HG03025 (cell line): ENCODE data around the gene PASD1.

Experiments
- ATAC-seq: cut with Tn5 transposase; IDR thresholded peaks from one replicate; pipeline ENCODE4 v1.9.1; 2021; ENCODE audit warnings: mild to moderate bottlenecking, moderate library complexity; ENCODE audit not compliant: unreplicated experiment, low FRiP score

Gene PASD1

DNA sequence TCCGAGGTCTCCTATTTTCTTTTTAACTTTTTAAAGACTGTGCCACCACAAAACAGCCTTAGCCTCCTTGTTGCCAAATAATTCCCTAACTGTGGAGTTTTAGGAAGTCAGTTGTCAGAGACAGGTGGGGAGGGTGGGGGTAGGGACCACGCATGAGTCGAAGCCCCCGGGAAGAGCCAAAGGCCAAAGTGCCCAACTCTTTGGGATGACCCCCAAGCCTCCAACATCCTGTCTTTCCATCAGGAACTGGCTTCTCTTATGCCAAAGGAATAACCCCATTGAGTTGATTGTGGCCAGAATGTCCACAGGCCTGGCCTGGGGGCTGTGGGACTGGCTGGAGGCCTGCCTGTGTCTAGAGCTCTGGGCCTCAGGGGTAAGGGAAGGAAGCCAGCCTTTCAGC lies 137.6 kb downstream of the PASD1 start:
- ATAC-seq = no peak

DNA sequence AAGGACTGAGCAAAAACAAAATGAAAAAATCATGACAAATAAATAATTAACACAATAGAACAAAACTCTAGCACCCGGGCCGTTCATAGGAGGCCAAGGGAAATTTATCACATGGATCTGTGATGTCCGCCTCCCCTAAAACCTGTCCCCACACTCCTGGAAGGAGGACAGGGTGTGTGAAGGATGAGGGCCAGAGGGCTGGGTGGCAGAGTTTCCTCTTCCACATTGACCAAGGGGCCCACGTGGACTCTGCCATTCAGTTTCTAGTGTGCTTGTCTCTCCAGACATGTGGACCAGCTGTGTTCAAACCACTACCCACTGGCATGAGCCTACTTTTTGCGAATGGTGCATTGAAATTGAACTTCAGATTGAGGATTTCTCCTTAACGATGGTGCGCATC lies 138.1 kb downstream of the PASD1 start:
- ATAC-seq = no peak

- no peak for ATAC-seq
Observed at GRCh38 chrX:151702026-151702714, 138.7 kb downstream of the PASD1 start.

DNA sequence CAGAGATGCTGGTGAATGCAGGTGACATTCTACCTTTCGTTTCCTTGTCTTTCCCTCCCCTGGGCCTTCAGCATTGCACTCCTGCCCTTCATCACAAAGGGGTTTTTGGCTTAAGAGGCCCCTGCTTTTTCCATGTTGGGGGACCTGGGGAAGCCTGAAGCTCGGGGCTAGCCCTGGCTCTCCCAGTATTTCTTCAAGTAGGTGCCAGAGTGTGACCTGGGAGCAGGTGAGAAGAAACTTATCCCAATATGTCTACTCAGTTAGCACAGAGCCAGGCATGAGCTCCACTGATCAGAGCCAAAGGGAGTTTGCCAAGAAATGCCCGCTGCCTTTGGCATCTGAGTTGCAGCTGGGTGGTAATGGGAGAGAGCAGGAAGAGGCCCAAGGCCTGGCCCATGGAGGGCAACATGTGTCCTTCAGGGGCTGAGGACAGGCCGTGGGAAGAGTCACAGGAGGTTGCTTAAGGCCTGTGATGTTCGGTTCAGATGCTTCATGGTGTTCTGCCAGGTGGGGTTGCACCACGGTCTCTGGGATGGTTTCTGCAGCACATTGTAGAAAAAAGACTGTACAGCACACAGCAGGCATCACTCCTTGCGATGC lies 139.4 kb downstream of the PASD1 start:
- no peak for ATAC-seq

DNA sequence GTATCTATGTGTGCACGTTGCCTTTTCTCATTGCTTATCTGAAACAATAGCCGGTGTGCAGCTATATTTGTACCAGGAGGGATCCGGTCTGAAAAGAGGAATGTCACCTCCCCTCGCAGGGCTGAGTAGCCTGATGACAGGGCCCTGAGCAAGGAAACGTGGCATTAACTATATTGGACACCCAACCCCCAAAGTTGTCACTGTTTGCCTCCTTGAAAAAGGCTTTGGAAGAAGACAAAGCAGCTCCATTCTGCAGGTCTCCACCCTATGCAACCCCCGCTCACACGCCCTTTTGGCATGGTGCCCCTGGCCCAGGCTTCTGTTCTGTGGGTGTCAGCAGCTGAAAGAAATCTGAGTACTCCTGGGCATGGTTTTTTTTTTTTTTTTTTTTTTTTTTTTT lies 140.0 kb downstream of the PASD1 start:
- ATAC-seq = no peak

DNA sequence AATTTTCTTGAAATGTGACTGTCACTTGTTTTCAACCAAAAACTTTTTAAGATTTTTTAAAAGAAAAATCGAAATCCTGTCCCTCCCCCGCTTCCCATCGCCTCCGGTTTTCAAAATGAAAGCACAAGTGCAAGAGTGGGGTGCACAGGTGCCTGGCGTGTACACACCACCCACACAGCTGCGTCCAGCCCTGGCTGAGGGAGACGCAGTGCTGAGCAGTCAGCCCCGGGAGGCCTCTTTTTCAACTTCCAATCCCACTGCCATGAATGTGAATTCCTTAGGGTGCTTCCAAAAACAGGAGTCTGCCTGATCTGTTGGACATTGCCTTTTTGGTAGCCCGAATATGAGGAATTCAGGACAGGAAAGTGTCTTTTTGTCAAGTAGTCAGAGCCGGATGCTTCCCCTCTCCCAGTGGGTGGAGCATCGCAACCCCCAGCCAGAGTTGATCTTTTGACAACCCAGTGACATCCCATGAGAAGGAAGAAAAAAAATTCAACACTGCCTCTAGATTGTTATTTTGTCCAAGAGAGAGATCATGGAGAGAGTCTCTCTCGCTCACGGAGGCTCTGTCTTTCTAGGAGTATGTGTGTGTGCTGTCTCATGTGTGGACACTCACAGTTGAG lies 140.7 kb downstream of the PASD1 start:
- no peak for ATAC-seq

DNA sequence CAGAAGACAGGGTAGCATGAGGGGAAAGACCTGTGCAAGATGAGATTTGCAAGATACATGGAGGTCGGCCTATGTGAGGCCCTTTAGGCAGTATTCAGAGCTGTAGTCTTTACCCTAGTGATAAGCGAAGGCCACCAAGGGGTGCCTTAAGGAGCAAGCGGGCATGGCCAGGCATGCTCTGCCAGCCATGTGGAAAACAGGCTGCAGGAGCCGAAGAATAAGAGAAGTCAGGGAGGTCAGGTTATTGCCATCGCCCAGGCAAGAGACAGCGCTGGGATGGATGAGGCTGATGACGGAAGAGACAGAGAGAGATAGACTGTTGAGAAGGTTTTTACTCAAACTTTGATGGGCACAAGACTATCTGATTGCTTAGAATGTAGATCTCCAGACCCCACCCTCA lies 145.3 kb downstream of the PASD1 start:
- no peak for ATAC-seq

DNA sequence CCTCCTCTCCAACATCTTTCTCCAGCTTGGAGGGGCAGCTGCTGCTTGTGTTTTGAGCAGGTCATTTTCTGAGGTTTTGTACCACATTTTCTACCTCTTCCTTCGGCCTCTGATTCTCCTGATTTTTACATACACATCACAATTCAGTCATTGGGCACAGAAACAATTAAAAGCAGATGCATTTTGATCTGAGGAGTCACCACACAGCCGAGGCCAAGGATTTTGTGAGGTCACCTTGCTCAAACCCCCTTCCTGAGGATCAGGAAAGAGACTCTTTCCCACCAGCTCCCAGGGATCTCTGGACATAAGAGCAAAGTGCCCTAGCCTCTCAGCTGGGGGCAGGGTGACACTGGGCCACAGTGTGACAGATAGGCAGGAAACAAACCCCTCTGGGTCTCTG lies 147.0 kb downstream of the PASD1 start:
- ATAC-seq = no peak

DNA sequence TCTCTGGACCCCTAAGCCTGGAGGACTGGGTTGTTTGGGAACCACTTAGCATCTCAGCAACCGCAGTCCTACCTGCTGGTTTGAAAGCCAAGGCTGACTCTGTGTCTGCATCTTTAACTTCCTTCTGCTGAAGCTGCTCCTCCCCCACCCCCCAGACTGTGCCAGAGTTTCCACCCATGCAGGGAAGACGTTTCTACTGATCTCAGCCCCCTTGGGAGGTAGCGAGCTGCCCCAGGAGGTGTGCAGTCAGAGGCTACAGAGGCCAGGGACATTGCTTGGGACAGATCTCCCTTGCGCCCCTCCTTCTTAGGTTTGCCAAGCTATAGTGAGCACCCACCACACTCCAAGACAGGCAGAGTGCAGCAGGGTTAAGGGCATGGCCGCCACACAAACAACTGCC lies 147.7 kb downstream of the PASD1 start:
- no peak for ATAC-seq

DNA sequence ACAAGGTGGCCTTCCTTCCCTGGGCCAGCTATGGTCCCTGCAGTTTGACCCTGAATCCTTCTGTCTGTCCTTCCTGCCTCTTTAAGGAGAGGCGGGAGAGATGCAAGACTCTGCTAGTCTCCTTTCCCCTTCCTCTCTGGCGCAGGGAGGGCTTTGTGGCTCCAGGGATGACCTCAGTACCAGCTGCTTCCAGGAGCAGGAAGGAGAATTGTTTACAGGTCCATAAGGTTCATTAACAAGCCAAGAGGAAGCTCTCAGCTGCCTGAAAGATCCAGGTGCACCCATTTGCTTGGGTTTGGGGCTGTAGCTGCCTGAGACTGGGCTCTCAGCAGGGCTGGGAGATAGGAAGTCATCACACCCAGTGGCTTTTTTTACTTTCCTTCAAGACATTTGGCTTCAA lies 148.3 kb downstream of the PASD1 start:
- no peak for ATAC-seq

- no peak for ATAC-seq
Observed at GRCh38 chrX:151712253-151712652, 148.8 kb downstream of the PASD1 start.

DNA sequence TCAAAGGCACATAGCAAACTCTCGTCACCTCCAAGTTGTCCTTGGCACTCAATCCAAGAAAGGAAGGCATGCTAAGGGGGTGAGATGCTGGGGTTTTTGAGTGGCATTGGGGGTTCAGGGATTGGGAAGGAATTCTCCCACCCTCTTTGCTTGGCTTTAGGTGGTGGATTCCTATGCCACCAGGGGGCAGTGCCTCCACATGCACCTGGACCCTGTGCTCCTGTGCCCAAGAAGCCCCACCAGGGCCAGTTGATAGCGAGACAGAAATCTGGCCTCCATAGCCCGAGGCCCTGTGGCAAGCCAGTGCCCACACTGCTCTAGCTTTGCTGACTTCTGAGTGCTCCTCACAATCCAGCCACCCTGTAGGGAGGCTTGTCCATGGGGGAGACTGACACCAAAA lies 150.4 kb downstream of the PASD1 start:
- ATAC-seq = peak; percentile 51

DNA sequence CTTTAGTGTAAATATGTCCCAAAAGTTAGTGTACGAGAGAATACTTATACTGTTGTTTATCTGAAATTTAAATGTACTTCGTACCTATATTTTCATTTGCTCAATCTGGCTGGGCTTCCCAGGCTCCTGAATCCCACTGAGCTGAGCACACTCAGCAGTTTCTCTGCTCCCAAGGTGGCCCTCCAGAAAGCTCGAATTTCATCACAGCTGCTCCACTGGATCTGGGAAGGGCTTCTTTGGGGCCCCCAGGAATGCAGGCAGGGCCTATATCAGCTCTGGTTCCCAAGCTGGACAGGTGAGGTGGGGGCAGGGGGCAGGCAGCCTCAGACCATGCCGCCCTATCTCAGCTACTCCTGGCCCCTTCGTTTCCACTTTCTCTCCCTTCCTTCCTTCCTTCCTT lies 150.9 kb downstream of the PASD1 start:
- no peak for ATAC-seq

DNA sequence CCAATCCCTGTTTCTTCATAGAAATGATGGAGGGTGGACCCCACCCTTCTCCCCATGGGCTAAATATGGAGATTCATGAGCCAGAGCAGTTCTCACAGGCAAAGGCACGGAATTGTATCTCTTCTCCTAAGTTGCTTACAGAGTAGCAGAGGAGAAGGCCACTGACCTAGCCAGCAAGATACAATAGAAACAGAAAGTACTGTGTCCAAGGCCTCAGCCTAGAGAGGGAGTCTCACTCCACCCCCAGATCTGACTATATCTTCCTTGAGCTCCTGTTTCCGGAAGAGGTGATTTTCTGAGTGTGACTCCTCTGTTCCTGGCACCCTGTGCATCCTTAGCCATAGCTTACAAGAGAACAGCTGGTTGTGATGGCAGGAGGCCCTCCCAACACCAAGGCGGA lies 152.3 kb downstream of the PASD1 start, which contains the start of gene FATE1:
Gene FATE1 (plus strand): TSS at position 284 of the 400 bp plus-strand sequence. CDS start 85 bp downstream, at position 369.
- no peak for ATAC-seq

DNA sequence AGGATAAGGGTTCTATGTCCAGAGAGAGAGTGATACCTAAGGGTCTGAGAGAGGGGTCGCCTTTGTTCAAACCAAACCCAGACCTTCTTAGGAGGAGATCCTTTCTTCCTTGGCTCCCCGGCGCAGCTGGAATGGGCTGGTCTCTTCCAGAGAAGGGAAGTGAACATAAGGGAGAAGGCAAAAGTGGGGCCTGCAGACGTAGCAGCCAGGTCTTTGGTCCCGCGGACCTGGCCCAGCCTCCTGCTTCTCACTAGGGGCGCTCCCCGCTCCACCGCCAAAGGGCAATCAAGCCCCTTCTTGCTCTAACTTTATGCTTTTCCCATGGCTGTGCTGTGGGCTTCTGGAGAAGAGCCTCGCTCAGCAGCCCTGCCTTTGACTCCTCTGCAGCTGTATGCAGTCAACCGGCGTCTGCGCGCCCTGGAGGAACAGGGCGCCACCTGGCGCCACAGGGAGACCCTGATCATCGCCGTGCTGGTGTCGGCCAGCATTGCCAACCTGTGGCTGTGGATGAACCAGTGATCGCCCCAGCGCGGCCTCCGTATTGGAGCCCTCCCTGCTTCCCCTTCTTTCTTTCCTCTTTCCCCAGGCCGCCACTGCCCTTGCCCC lies 158.9 kb downstream of the PASD1 start:
- ATAC-seq = no peak

DNA sequence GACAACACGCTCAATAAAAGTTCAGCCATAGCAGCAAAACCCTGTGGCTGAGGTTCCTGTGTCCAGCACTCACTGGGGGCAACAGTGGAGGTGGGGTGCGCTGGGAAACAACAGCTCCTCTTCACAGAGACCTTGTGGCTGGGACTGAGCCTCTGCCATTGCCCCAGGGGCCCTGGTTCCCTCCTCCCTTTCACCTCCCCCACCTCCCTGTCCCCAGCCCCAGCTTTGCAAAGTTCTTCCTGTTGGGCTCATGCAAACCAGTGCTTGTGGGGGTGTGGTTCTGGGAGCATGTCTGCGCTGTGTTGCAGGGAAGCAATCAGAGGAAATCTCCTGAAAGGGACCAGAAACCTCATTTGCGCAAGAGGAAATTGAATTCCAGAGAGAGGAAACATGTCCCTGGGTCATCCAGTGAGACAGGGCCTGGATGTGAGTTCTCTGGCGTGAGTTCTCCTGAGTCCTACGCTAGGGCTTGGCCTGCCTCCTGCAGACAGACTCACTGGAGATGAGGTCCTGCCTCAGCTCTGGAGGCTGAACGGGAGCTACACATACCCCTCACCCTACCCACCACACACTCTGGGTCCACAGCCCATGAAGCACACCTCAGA lies 159.8 kb downstream of the PASD1 start:
- no peak for ATAC-seq

GRCh38 chrX:151724563-151725337 lies 161.3 kb downstream of the PASD1 start:
- no peak for ATAC-seq

DNA sequence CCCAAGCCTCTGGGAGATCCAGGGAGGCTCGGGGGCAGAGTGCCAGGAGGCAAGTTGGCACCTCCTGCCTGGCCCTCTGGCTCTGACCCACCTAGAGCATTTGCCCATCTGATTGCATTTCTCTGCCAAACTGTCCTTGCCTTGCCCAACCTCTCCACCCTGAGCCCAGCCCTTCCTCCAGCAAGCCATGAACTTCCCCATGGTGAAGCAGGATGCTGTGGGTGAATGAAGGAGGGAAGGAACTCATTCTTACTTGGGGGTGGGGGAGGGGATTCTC lies 161.8 kb downstream of the PASD1 start:
- ATAC-seq = no peak
